IMR-90 (cell line): ENCODE results near the gene LRRC1. TPM values are rescaled to one million over a fixed set of nuclear protein-coding genes. Genes with fewer than 3 reads are reported as not detected.

Experiments
- ATAC-seq: fragments of 200-7000 bp; cut with Tn5 transposase; 2 replicates; pipeline ENCODE4 v1.9.1; 2020; ENCODE audit warnings: low read depth, mild to moderate bottlenecking, moderate library complexity
- BruUV-seq: library from RNA; stranded (reverse); fragments of 400-500 nt; replicated peaks from 2 replicates; lab custom pipeline; 2021; lab: Mats Ljungman, UMichigan
- CTCF ChIA-PET: fragments of 300-600 bp; formaldehyde crosslinking; extraction: SDS; loops from one replicate; lab custom pipeline; 2021; ENCODE audit warnings: antibody characterized with exemption; lab: Yijun Ruan, JAX
- POLR2A ChIA-PET: fragments of 300-600 bp; sonication (Branson Sonifier 250); formaldehyde crosslinking; loops from one replicate; lab custom pipeline; 2022; ENCODE audit warnings: antibody characterized with exemption; ENCODE audit not compliant: unreplicated experiment; lab: Charles Lee
- DNase-seq: peaks from one replicate; pipeline ENCODE4 v3.0.0; 2013
- H2AFZ ChIP-seq: replicated peaks from 2 replicates; pipeline ENCODE3; 2013; ENCODE audit warnings: low read length, mild to moderate bottlenecking; ENCODE audit not compliant: poor library complexity
- H2AK5ac ChIP-seq: 2 replicates; pipeline ENCODE4 v1.6.1; 2013; ENCODE audit warnings: low read depth, low read length, inconsistent platforms
- H2AK9ac ChIP-seq: replicated peaks from 2 replicates; pipeline ENCODE3; 2013; ENCODE audit warnings: mild to moderate bottlenecking, low read depth, low read length, moderate library complexity; ENCODE audit not compliant: poor library complexity
- H2BK120ac ChIP-seq: 2 replicates; pipeline ENCODE4 v1.6.1; 2013; ENCODE audit warnings: low read depth, low read length, inconsistent platforms
- H2BK15ac ChIP-seq: 3 replicates; pipeline ENCODE4 v1.6.1; 2013; ENCODE audit warnings: low read depth, low read length, inconsistent platforms
- H2BK20ac ChIP-seq: 2 replicates; pipeline ENCODE4 v1.6.1; 2013; ENCODE audit warnings: low read depth, mild to moderate bottlenecking, inconsistent platforms, low read length, moderate library complexity
- H2BK5ac ChIP-seq: 2 replicates; pipeline ENCODE4 v1.6.1; 2013; ENCODE audit warnings: mild to moderate bottlenecking, low read depth, low read length, inconsistent platforms; ENCODE audit not compliant: poor library complexity, severe bottlenecking
- H3K14ac ChIP-seq: replicated peaks from 2 replicates; pipeline ENCODE4 v1.6.1; 2013; ENCODE audit warnings: low read depth, low read length, inconsistent platforms
- H3K18ac ChIP-seq: 2 replicates; pipeline ENCODE4 v1.6.1; 2013; ENCODE audit warnings: low read depth, low read length, control low read depth
- H3K23ac ChIP-seq: 2 replicates; pipeline ENCODE4 v1.6.1; 2013; ENCODE audit warnings: low read depth, low read length, inconsistent platforms
- H3K27ac ChIP-seq: 2 replicates; pipeline ENCODE4 v1.5.1; 2013; ENCODE audit warnings: mild to moderate bottlenecking, control low read depth, low read length; ENCODE audit not compliant: insufficient read depth
- H3K27me3 ChIP-seq: 2 replicates; pipeline ENCODE4 v1.6.1; 2013; ENCODE audit warnings: low read length; ENCODE audit not compliant: control insufficient read depth, insufficient read depth
- H3K36me3 ChIP-seq: 2 replicates; pipeline ENCODE4 v1.6.1; 2013; ENCODE audit warnings: low read length, mixed read lengths; ENCODE audit not compliant: control insufficient read depth, insufficient read depth
- H3K4ac ChIP-seq: 2 replicates; pipeline ENCODE4 v1.6.1; 2013; ENCODE audit warnings: low read depth, low read length, inconsistent platforms
- H3K4me1 ChIP-seq: 2 replicates; pipeline ENCODE4 v1.6.1; 2013; ENCODE audit warnings: low read length, mixed read lengths; ENCODE audit not compliant: control insufficient read depth, insufficient read depth
- H3K4me2 ChIP-seq: 2 replicates; pipeline ENCODE4 v1.6.1; 2013; ENCODE audit warnings: low read depth, mild to moderate bottlenecking, control low read depth, low read length, moderate library complexity
- H3K4me3 ChIP-seq: 2 replicates; pipeline ENCODE4 v1.5.1; 2013; ENCODE audit warnings: low read depth, mild to moderate bottlenecking, control low read depth, low read length, moderate library complexity; ENCODE audit not compliant: insufficient read depth
- H3K56ac ChIP-seq: 2 replicates; pipeline ENCODE4 v1.6.1; 2013; ENCODE audit warnings: low read length, inconsistent platforms; ENCODE audit not compliant: insufficient read depth; ENCODE audit errors: extremely low read depth
- H3K79me1 ChIP-seq, 2 experiments: 2 replicates each; pipeline ENCODE4 v1.6.1; 2013; ENCODE audit warnings: low read length in 2 of 2, inconsistent platforms in 1 of 2, low read depth in 1 of 2
- H3K9ac ChIP-seq: 2 replicates; pipeline ENCODE4 v1.6.1; 2013; ENCODE audit warnings: low read depth, low read length, control low read depth
- H3K9me1 ChIP-seq: 2 replicates; pipeline ENCODE4 v1.6.1; 2013; ENCODE audit warnings: low read length, inconsistent platforms; ENCODE audit not compliant: insufficient read depth
- H3K9me3 ChIP-seq: 2 replicates; pipeline ENCODE4 v1.6.1; 2013; ENCODE audit warnings: low read length; ENCODE audit not compliant: control insufficient read depth, insufficient read depth
- H4K20me1 ChIP-seq: 2 replicates; pipeline ENCODE4 v1.6.1; 2013; ENCODE audit warnings: low read length, inconsistent platforms; ENCODE audit not compliant: insufficient read depth
- H4K5ac ChIP-seq: 2 replicates; pipeline ENCODE4 v1.6.1; 2013; ENCODE audit warnings: mild to moderate bottlenecking, low read depth, low read length, control low read depth
- H4K8ac ChIP-seq, 2 experiments: 2 replicates each; pipeline ENCODE4 v1.6.1; 2013; ENCODE audit warnings: low read depth in 2 of 2, low read length in 2 of 2, control low read depth in 1 of 2, inconsistent platforms in 1 of 2
- H4K91ac ChIP-seq: 2 replicates; pipeline ENCODE4 v1.6.1; 2013; ENCODE audit warnings: low read depth, low read length, inconsistent platforms; ENCODE audit not compliant: insufficient read depth
- CHD1 ChIP-seq: IDR thresholded peaks from 2 replicates; pipeline ENCODE4 v1.6.1; 2012; ENCODE audit warnings: low read depth, low read length, improper control_type of control experiment
- ELK1 ChIP-seq: fragments of 150-350 bp; IDR thresholded peaks from 2 replicates; pipeline ENCODE4 v1.6.1; 2016; ENCODE audit warnings: low read depth, mild to moderate bottlenecking, low read length, moderate library complexity, borderline replicate concordance
- MXI1 ChIP-seq: IDR thresholded peaks from 2 replicates; pipeline ENCODE4 v1.6.1; 2012; ENCODE audit warnings: low read depth, mild to moderate bottlenecking, low read length, moderate library complexity, borderline replicate concordance
- POLR2A ChIP-seq: IDR thresholded peaks from 2 replicates; pipeline ENCODE4 v1.6.1; 2012; ENCODE audit warnings: mild to moderate bottlenecking, low read depth, low read length
- dilution Hi-C: fragments of 300-500 bp; cut with HindIII; formaldehyde crosslinking; loops from one replicate; pipeline ENCODE4 v1.14.3; 2018; ENCODE audit warnings: low sequenced_read_pairs; ENCODE audit not compliant: unreplicated experiment
- in situ Hi-C: fragments of 300-500 bp; cut with MboI; formaldehyde crosslinking; loops from 3 replicates; pipeline ENCODE4 v1.14.3; 2019; ENCODE audit warnings: low sequenced_read_pairs, inconsistent platforms, mixed read lengths
- intact Hi-C: fragments of 100-400 bp; cut with micrococcal nuclease; formaldehyde crosslinking; loops from 2 replicates; pipeline ENCODE4 v1.10.0; 2022
- polyA plus RNA-seq, 3 experiments: library from polyadenylated mRNA; depleted of rRNA; stranded (reverse); fragments of >200 nt; gene quantifications; 2 replicates each; pipeline ENCODE4 v1.2.3, GENCODE V29; 2012; ENCODE audit warnings: low replicate concordance in 1 of 3
- total RNA-seq: library from RNA; depleted of rRNA; stranded (reverse); fragments of >200 nt; gene quantifications from 2 replicates; pipeline ENCODE4 v1.2.3, GENCODE V29; 2012

Gene LRRC1
- total and polyA plus RNA-seq, 2 of the 4 experiments (the other 2 are of a cell fraction), result 5.1 to 6.1 TPM

- ATAC-seq (no peak), DNase-seq (no peak)
- dilution Hi-C loops, result no loop called here
- no peak overlapping the region for H3K9ac ChIP-seq
- no peak overlapping the region for H2AK5ac ChIP-seq
- peaks cover 3% of the 10 kb centered on the region for H3K4me1 ChIP-seq
- H3K9me1 ChIP-seq, result peaks cover 4% of the 10 kb centered on the region
- H3K23ac ChIP-seq, result no peak overlapping the region
- no peak overlapping the region for H3K4ac ChIP-seq
- no peaks in the 10 kb centered on the region for H3K9me3 ChIP-seq
- POLR2A ChIA-PET, result interaction anchor here (0.8 kb wide), 1 partner anchor 163 kb away, joined by 3 read pairs; no protein-coding TSS in a partner anchor
- no peak overlapping the region for H2BK20ac ChIP-seq
- no peaks in the 10 kb centered on the region for H3K27me3 ChIP-seq
- H3K79me1 ChIP-seq, result no peaks in the 10 kb centered on the region
- no peak overlapping the region for H4K5ac ChIP-seq
- no peak overlapping the region for H2BK120ac ChIP-seq
- BruUV-seq, result no TSS peak
- H3K27ac ChIP-seq, result no peak overlapping the region
- no peaks in the 10 kb centered on the region for H4K20me1 ChIP-seq
- no peak overlapping the region for H3K18ac ChIP-seq
- no peak overlapping the region; the same call in 2 of the 3 replicates for H2BK15ac ChIP-seq
- H3K56ac ChIP-seq, result no peak overlapping the region
- H3K4me3 ChIP-seq, result no peak overlapping the region
- no peak overlapping the region for H2BK5ac ChIP-seq
- intact Hi-C loops, result loop anchor here (1.0 to 5.0 kb wide), 4 partner anchors 163 to 464 kb away; no protein-coding TSS in a partner anchor
- H3K14ac ChIP-seq, result no peak overlapping the region
- no peak for TF ChIP-seq CHD1
- TF ChIP-seq MXI1, result no peak
- TF ChIP-seq POLR2A, result no peak
- TF ChIP-seq ELK1, result no peak
- in situ Hi-C loops, result loop anchor here (5.0 kb wide), 2 partner anchors 225 to 465 kb away; no protein-coding TSS in a partner anchor
- H3K36me3 ChIP-seq, result no peaks in the 10 kb centered on the region
- no peak overlapping the region for H2AFZ ChIP-seq
- CTCF ChIA-PET, result interaction anchor here (0.6 to 4.5 kb wide), 19 partner anchors 10 to 464 kb away, joined by 3 to 67 read pairs (median 5); partner anchors contain the start of gene LRRC1
- no peak overlapping the region for H4K91ac ChIP-seq
- no peak overlapping the region for H4K8ac ChIP-seq
- no peak overlapping the region for H2AK9ac ChIP-seq
- no peak overlapping the region for H3K4me2 ChIP-seq
Measured at GRCh38 chr6:53956804-53957203, 162.0 kb downstream of the LRRC1 start.
